GM13976 (cell line): ENCODE results near the gene TDRD9.

Experiments
- DNase-seq: peaks from one replicate; pipeline ENCODE4 v3.0.0; 2012; ENCODE audit warnings: low spot score
- CTCF ChIP-seq: IDR thresholded peaks from 2 replicates; pipeline ENCODE4 v1.5.1; 2012; ENCODE audit warnings: borderline replicate concordance, mild to moderate bottlenecking; ENCODE audit not compliant: insufficient read depth; ENCODE audit errors: extremely low read depth, missing control alignments, control extremely low read depth
- in situ Hi-C: fragments of 300-500 bp; cut with MboI; formaldehyde crosslinking; loops from one replicate; pipeline ENCODE4 v1.12.0; 2022; ENCODE audit warnings: low sequenced_read_pairs, mixed read lengths, inconsistent platforms; ENCODE audit not compliant: unreplicated experiment

TDRD9 gene

GRCh38 chr14:103925316-103925715 lies 2.9 kb upstream of the TDRD9 start:
- no peak for TF ChIP-seq CTCF
- in situ Hi-C loops, result no loop called here
- no peak for DNase-seq

- no peak for TF ChIP-seq CTCF
- in situ Hi-C loops, result no loop called here
- DNase-seq, result no peak
These were observed 690 bp upstream of the TDRD9 start for GRCh38 chr14:103927566-103927965.

- no peak for TF ChIP-seq CTCF
- in situ Hi-C loops, result no loop called here
- DNase-seq, result no peak
These were observed 1.9 kb downstream of the TDRD9 start for GRCh38 chr14:103930051-103930604.

- no peak for TF ChIP-seq CTCF
- in situ Hi-C loops, result no loop called here
- no peak for DNase-seq
These were observed 3.2 kb downstream of the TDRD9 start for GRCh38 chr14:103931422-103931821.

- no peak for TF ChIP-seq CTCF
- in situ Hi-C loops, result no loop called here
- no peak for DNase-seq
These were observed 4.7 kb downstream of the TDRD9 start for GRCh38 chr14:103932791-103933490.

GRCh38 chr14:103935102-103935501 lies 6.8 kb downstream of the TDRD9 start:
- in situ Hi-C loops, result no loop called here
- TF ChIP-seq CTCF, result no peak
- no peak for DNase-seq
